GM18909 (cell line): ENCODE results near the gene RGS3.

Experiments used
- ATAC-seq: cut with Tn5 transposase; IDR thresholded peaks from one replicate; pipeline ENCODE4 v1.9.1; 2021; ENCODE audit warnings: mild to moderate bottlenecking; ENCODE audit not compliant: unreplicated experiment, poor library complexity

Gene RGS3

DNA sequence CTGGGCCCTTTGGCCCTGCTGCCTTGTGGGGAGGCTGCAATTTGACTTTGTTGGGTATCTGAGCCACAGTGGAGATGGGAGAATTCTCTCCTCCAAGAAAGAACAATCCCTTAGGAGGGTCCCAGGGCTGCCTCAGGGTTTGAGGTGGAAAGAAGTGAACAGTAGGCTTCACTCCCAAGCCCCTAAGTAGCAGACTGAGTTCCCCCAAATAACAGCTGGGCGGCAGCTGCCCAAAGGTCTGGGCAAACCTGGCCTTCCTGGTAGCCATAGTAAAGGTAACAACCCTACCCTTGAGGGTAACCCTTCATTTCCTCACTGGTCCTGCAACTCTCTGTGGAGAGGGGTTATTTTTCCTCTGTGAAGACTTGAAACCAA is 746 bp downstream of the RGS3 start:
- no peak for ATAC-seq

DNA sequence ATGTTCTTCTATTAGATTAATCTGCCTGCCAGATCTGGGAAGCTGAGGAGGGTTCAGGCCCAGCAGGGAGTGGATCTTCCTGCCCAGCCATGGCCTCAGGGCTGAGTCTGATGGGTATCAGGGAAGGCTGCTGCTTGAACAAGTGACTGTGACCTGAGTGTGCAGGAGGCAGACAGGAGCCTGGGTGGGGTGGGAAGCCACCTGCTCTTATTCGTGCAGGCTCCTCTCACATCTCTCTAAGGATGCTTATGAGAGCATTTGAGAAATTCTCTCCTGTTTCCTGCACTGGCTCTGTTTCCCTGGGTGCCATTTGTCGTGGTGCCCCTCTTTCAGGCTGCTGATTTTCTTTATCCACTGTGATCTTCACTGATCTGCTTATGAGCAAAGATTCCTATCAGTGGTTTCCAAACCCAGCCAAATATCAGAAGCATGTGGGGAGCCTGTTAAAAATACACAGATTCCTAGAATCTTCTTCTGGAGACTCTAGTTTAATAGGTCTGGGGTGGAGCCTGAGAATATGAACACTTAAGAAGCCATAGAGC is 2.1 kb downstream of the RGS3 start:
- no peak for ATAC-seq

DNA sequence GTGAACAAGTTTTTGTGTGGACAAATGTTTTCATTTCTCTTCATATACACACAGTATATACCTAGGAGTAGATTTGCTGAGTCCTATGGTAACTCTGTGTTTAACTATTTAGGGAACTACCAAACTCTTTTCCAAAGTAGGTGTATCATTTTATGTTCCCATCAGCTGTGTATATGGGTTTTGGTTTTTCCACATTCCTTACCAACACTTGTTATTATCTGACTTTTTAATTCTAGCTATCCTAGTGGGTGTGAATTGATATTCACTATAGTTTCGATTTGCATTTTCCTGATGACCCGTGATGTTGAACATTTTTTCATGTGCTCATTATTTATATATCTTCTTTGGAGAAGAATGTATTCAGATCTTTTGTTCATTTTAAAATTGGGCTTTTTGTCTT is 3.7 kb downstream of the RGS3 start:
- no peak for ATAC-seq

DNA sequence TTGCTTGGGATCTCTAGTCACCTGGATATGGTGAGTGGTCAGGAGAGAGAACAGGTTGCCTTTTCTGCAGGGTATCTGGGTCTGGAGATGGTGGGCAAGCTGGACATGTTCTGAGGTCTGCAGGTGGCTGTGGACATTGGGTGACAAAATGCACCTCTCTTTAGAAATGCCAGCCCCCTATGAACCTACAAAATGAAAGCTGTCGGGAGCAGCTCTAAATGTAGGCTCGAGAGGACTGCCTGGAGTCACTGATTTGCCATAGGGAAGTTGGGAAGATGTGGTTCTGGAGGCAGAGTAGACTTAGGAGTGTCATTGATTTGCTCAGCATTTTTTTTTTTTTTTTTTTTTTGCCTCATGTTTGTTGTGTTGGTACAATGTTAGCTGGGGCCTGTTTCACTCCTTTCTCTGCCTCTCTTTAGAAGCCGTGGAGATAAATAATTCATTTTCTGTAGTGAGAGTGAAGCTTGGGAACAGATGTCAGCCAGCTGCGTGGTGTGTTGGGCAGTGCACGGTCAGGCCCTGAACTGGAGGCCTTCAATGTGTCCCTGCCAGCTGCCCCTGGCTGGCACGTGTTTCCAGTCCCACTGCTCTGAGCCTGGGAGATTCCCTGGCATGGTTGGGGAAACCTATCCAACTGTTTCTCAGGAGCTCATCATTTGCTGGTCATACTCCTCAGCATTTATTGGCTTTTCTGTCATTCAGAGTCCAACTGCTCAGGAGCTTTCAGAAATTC is 5.4 kb downstream of the RGS3 start:
- no peak for ATAC-seq

DNA sequence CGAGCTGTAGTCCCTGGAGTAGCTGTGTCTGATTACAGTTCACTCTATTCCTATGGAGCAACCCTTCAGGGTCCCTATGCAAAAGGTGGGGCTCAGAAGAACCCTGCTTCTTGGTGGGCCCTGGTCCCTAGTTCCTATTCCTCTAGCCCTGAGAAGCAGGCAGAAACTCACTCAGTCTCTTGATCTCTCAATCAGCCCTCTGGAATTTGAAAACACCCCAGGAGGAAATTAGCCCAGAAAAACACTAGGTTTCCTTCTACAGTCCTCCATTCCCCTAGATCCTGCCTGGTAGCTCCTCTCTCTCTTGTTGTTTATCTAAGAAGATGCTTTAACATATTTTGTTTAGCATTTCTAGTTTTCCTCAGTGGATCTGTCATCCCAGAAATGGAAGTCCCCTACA is 7.6 kb downstream of the RGS3 start:
- ATAC-seq, result no peak

DNA sequence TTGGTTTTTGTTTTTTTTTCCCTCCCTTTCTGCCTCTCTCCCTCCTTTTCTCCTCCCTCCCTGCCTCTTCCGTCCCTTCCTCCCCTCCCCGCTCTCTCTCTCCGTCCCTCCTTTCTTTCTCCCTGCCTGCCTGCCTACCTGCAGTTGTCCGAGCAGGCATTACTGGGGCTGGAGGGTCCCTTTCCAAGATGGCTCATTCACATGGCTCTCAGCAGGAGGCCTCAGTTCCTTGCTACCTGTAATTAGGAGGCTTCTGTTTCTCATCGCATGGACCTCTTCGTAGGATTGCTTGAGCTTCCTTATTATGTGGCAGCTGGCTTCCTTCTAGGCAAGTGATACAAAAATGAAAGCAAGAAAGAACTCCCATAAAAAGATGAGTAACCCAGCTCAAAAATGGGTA is 8.0 kb downstream of the RGS3 start:
- no peak for ATAC-seq

DNA sequence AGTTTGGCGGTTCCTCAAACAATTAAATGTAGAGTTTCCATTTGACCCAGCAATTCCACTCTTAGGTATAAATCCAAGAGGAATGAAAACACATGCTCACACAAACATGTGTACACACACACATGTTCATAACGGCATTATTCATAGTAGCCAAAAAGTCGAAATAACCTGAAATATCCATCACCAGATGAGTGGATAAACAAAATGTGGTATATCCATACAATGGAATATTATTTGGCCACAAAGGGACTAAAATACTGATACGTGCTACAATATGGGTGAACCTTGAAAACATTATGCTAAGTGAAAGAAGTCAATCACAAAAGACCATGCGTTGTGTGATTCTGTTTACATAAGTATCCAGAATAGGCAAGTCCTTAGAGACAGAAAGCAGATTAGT is 8.7 kb downstream of the RGS3 start:
- ATAC-seq, result no peak

DNA sequence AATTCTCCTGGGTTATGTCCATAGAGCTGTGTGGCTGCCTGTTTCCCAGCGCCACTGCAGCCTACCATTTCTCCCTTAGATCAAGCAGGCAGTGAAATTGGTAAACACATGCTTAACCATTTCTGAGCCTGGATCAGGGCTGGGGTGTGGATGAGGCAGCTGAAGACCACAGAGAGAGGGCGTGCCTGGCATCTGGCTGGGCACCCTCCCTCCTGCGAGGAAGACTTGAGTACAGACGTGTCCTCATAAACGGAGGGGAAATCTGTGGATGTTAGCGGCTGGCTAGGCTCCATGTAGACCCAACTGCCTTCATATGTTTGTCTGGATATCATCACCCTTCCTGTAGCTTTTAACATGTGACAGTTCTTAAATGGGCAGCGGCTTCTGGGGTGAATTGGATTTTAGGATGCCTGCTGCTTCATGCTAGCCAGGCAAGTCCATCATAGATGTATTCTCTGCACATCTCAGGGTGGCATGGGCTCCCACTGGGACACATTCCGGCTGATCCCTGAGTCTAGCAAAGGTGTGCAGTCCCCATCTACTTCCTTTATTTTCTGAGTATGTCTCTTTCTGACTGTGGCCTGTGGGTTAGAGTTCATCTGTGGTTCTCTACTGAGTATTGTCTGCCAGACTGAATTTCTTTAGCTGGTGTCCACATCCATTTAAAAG is 11.0 kb downstream of the RGS3 start:
- no peak for ATAC-seq

DNA sequence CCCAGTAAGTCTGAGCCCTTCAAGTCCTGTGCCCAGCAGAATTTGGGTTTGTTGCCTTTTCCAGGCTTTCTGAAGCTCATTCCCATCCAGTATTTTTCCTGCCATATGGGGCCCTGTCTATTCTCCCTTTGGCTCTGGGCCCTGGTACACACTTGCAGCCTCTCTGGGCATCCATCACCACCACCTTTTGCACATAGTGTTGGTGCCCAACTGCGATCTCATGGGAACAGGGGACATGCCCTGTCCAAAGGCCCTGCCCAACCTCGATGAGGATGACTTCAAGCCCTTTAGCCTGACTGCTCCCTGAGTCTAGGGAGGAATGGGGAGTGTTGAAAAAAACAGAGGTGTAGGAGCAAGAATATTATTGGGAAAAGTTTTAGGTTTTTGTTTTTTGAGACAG is 11.5 kb downstream of the RGS3 start:
- ATAC-seq, result no peak

DNA sequence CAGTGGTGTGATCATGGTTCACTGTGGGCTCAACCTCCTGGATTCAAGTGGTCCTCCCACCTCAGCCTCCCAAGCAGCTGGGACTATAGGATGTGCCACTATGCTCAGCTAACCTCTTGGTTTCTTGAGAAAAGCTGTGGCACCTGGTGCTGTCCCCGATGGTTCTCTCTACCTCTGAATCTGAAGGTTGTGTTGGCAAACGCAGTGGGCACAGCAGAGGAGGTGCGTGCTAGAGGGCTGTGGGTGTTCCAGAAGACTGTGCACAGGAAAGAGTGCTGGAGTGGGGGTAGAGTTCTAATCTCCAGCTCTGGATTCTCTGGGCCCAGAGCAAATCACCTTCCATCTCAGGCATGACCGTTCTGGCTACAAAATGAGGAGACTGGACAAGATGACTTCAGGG is 12.5 kb downstream of the RGS3 start:
- no peak for ATAC-seq

DNA sequence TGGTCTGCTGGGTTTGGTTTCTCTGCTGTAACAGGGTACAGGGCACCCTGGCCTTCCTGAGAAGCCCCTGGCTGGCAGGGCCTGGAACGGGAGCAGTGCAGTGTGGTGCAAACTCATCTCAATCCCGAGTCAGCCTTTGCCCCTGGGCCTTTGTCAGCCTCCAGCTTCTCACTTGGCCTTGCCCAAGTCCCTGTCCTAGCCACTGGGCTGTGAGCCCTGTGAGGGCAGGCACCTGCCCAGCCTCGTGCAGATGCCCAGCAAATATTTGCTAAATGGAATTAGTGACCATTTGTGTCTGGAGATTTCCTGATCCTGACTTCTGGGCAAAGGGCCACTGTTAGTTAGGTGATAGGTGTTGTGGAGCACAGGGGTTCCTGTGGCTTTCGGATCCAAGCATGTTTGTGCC is 13.0 kb downstream of the RGS3 start:
- ATAC-seq, result no peak

DNA sequence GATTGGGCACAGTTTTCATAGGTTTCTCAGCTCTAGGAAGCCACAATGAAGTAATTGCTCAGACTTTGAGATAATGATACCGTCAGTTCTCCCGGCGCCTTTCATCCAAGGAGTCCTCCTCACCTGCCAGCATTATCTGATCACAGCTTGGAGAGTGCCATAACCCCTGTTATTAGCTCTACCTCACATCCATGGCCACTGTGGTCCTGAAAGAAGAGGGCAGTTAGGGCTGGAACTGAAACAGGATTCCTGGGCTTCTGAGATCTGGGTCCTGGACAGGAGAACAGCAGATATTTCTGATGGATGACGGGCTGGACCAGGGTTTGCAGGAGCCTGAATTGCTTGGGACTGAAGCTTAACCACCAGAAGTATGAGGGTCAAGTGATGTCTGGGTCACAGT is 13.5 kb downstream of the RGS3 start:
- ATAC-seq, result no peak

DNA sequence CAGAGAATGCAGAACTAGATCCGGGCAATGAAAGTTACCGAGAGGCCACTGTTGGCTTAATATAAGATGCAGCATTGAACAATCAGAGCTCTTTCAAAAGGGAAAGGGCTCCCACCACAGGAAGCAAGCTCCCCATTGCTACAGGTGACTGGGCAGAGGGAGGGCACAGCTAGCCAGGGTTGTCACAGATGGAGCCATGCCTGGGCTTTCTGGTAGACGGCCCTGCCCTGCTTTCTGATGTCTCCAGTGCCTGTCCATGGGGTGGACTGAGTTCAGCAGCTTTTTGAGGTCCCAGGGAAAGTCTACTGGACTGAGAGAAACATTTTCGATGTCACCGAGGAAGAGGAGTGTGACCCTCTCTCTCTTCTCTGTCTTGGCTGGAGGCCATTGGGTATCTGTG is 14.1 kb downstream of the RGS3 start:
- no peak for ATAC-seq

DNA sequence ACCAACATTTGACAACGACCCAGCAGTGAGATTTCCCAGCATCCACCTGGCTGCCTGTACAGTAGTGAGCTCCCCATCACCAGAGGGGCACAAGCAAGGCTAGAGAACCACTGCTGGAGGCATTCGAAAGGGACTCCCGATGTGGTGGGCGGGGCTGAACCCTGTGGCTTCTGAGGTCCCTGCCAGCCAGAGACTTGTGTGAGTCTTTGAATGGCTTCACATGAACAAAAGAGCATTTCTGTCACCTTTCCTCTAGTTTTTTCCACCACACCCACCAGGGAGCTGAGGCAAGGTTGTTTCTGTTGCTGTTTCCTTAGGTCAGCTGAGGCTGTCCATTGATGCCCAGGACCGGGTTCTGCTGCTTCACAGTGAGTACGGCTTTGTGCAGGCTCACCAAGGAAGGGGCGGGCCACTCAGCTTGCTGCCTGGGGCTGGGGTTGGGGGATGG is 15.7 kb downstream of the RGS3 start:
- no peak for ATAC-seq

DNA sequence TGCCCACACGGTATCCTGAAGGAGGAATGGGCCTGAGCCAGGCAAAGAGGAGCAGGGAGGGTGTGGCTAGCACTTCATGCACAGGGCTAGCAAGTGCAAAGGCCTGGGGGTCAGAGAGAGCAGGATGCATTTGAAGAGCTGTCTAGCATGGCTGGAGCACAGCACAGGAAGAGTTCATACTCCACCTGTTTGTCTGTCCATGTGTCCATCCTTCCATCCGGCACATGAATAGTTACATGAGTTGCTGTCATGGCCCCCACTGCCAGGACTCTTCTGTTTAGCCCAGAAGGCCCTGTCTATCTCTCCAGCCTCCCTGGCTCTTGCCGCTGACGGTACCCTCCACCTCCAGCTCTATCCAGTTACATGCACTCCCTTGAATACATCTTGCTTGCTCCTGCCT is 17.1 kb downstream of the RGS3 start:
- no peak for ATAC-seq

DNA sequence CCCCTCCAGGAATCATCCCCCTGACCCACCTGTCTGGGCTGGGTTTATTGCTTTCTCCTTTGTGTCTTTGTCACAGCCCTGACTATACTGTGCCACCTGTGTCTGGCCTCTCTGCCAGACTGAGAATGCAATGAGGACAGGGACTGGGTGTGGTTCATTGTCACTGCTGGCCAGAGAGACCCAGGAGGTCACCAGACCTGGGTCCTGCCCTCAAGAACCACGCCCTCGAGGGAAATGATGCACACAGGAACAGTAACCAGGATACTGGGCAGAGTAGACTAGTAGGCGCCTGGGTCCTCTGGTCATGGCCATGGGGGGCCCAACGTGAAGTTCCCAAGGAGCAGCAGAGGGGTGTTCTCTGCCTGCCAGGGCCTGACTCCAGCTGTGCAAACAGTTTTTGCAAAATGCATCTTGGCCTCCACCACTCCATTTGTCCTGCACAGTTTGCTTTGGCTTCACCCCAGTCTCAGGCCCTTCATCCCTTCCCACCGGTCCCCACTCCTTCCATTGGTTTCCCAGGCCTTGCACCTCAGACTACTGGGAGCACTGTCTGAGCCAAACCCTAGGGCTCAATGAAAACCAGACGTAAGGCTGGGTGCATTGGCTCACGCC is 17.8 kb downstream of the RGS3 start:
- no peak for ATAC-seq

DNA sequence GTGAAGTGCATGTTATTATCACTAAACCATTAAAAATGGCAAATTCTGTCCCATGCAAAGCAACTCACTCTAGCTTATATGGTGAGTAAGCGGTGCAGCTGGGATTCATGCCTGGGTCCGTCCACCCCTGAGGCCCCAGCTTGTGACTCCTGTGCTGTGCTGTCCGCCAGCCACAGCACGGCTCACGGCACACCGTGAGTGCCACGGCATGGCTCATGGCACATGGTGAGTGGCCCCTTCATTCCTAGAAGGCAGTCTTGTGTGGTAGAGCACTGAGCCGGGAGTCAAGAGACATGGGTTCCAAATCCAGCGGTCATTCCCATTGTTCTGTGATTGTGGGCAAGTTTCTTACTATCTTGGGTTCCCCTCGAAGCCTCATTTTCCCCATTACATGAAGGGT is 18.8 kb downstream of the RGS3 start:
- no peak for ATAC-seq

DNA sequence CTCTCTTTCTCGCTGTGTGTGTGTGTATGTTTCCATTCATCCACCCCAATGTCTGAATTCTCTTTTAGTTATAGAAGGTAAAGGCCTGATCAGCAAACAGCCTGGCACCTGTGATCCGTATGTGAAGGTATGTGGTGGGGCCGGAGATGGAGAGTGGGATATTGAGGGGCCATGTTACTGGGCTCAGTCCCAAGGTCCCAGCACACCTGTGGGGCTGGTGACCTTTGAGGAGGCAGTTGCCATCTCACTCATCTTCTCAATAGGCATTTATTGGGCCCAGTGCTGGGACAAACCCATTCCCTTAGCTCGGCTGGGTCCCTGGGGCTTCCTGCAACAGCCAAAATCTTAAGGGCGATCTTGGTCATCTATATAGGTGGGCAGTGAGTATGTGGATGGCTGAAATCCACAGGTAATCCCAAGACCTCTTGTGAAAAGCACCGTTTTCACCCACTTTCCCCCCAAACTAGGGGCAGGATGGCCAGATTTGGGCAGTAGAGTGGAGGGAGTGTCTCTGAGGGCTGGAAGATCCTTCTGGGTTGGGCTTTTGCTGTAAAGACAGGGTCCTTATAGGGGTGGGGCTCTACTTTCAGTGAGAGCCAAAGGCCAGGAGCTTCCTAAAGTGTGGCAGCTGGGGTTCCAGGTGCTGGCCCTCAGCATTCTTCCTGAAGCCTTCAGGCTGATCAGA is 19.6 kb downstream of the RGS3 start:
- ATAC-seq, result no peak

DNA sequence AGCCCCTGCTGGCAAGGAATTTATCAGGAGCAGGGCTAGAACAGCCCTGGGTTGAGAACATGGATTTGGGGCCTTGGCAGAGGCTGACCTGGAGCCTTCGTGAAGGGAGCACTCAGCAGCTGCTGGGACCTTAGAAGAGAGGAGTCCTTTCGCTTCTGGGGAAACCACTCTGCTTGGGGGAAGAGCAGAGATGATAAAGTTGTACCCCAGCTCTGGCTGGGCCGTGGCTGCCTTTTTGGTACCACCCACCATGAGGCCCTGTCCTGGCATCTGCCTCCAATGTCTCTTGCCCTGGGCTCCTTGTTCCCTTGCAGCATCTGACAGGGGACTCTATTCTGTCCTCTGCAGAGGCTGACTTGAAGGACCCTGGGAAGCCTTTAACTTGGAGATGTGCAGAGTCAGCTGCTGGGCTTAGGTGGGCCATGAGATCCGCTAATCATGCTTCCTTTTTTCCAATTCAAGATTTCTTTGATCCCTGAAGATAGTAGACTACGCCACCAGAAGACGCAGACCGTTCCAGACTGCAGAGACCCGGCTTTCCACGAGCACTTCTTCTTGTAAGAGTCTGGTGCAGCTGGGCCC is 20.2 kb downstream of the RGS3 start:
- ATAC-seq, result no peak

DNA sequence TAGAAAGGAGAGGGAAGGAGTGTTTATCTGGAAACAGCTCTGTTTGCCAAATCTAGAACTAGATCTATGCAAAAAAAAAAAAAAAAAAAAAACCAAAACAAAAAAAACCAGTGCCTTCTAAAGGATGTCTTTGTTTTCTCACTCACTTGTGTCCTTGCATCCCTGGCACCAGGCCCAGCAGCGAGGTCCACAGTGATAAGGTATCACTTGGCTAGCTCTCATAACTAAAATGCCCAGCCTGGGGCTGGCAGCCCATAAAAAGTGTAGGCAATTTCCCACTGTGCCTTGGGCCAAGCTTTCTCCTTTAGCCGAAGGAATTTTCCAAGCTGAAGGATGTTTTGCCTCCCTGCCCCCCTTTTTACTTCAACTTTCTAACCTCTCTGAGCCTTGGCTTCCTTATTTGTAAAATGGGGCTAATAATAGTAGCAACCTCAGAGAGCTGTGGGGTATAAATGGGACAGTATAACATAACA is 20.8 kb downstream of the RGS3 start:
- ATAC-seq, result no peak

DNA sequence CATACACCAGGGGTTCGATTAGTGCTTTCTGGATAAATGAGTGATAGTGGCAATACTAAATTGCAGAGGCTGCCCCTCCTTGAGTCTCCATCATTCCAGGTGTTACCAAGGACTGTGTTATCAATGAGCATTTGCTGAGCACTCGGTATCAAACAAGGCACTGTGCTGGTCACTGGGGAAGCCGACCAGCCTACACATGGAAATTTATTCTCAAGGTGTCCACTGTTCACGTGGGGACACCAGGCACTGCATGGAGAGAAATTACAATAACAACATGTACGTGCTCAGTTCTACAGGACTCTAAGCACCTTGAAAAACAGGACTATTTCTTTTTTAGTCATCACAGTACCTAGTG is 22.2 kb downstream of the RGS3 start:
- ATAC-seq, result no peak
